ENCODE results near the gene PEX11A.

DNA sequence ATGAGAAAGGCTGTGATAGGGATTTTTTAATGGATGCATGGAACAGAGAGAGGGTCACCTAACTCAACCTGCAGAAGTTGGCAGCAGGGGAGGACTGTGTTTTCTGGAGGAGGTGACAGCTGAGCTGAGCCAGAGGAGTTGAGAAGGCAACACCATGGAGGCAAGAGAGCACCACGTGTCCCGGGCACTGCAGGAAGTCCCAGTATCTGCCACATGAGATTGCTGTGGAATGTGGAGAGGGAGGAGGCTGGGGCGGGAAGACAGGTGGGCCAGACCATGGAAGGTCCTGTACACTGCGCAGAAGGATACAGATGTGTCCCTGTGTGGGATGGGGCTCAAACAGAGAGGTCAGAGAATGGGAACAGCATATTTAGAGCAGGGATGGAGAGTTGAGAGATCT is 45.2 kb upstream of the PEX11A start:
- TF ChIP-seq, protein P1, sequence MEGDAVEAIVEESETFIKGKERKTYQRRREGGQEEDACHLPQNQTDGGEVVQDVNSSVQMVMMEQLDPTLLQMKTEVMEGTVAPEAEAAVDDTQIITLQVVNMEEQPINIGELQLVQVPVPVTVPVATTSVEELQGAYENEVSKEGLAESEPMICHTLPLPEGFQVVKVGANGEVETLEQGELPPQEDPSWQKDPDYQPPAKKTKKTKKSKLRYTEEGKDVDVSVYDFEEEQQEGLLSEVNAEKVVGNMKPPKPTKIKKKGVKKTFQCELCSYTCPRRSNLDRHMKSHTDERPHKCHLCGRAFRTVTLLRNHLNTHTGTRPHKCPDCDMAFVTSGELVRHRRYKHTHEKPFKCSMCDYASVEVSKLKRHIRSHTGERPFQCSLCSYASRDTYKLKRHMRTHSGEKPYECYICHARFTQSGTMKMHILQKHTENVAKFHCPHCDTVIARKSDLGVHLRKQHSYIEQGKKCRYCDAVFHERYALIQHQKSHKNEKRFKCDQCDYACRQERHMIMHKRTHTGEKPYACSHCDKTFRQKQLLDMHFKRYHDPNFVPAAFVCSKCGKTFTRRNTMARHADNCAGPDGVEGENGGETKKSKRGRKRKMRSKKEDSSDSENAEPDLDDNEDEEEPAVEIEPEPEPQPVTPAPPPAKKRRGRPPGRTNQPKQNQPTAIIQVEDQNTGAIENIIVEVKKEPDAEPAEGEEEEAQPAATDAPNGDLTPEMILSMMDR (IDR thresholded peaks at IDR 0.05): no peak
- no peak for TF ChIP-seq POLR2A (IDR thresholded peaks at IDR 0.05)

Data from lower leg skin (tissue), 3 donors.